Natural killer cell (primary cell): ENCODE measurements around the gene TUB. TPM values are rescaled to one million over a fixed set of nuclear protein-coding genes. Genes with fewer than 3 reads are reported as not detected.

ENCODE experiments used
- ATAC-seq, 3 donors: fragments of 150-1000 bp in 2 of 3; fragments of 200-7000 bp in 1 of 3; cut with Tn5 transposase; 1 replicate in 1 of 3; 2 replicates in 2 of 3; pipeline ENCODE4 v1.10.0; 2021; ENCODE audit warnings: mild to moderate bottlenecking in 2 of 3, moderate library complexity in 2 of 3
- DNase-seq, 2 donors: peaks; one replicate each; pipeline versions ENCODE4 v3.0.0 to v3.0.0-alpha.2; 2013 to 2021; ENCODE audit warnings: mixed read lengths in 1 of 2
- H3K27ac ChIP-seq: one replicate; pipeline ENCODE4 v1.5.1; 2013; ENCODE audit warnings: mild to moderate bottlenecking, low read length
- H3K27me3 ChIP-seq: one replicate; pipeline ENCODE4 v1.6.1; 2013; ENCODE audit warnings: low read length; ENCODE audit not compliant: control insufficient read depth, insufficient read depth
- H3K36me3 ChIP-seq: one replicate; pipeline ENCODE4 v1.6.1; 2013; ENCODE audit warnings: low read length; ENCODE audit not compliant: control insufficient read depth, insufficient read depth
- H3K4me1 ChIP-seq: one replicate; pipeline ENCODE4 v1.6.1; 2013; ENCODE audit warnings: low read length; ENCODE audit not compliant: control insufficient read depth, insufficient read depth
- H3K4me3 ChIP-seq: one replicate; pipeline ENCODE4 v1.5.1; 2013; ENCODE audit warnings: low read length
- H3K9me3 ChIP-seq: one replicate; pipeline ENCODE4 v1.6.1; 2013; ENCODE audit warnings: low read length; ENCODE audit not compliant: control insufficient read depth, insufficient read depth
- H3K27ac Mint-ChIP-seq, 2 donors: one replicate each; pipeline ENCODE4 v1.8.0; 2022; ENCODE audit warnings: mild to moderate bottlenecking in 2 of 2, mixed read lengths in 2 of 2, moderate library complexity in 1 of 2
- H3K27me3 Mint-ChIP-seq, 2 donors: one replicate each; pipeline ENCODE4 v1.8.0; 2022; ENCODE audit warnings: low read depth in 2 of 2, mixed read lengths in 2 of 2
- H3K36me3 Mint-ChIP-seq: one replicate; pipeline ENCODE4 v1.8.0; 2022; ENCODE audit warnings: mixed read lengths
- H3K4me1 Mint-ChIP-seq, 2 donors: one replicate each; pipeline ENCODE4 v1.8.0; 2022; ENCODE audit warnings: mixed read lengths in 2 of 2
- H3K4me3 Mint-ChIP-seq: one replicate; pipeline ENCODE4 v1.8.0; 2022; ENCODE audit warnings: mild to moderate bottlenecking, moderate library complexity, mixed read lengths
- H3K9me3 Mint-ChIP-seq, 2 donors: one replicate each; pipeline ENCODE4 v1.8.0; 2022; ENCODE audit warnings: mixed read lengths in 2 of 2
- CTCF ChIP-seq: fragments of 200-600 bp; IDR thresholded peaks from one replicate; pipeline ENCODE4 v1.8.0; 2022; ENCODE audit warnings: antibody characterized with exemption
- whole genome bisulfite sequencing: methylation state at CpG from one replicate; pipeline ENCODE4 v1.1.7; 2013; ENCODE audit warnings: missing lambda C conversion rate; ENCODE audit not compliant: insufficient coverage; 5-methylcytosine and 5-hydroxymethylcytosine counted together
- intact Hi-C: fragments of 100-400 bp; cut with micrococcal nuclease; formaldehyde crosslinking; loops from one replicate; pipeline ENCODE4 v1.14.2; 2022
- total RNA-seq, 4 donors: library from RNA; stranded (reverse); fragments of 120-200 nt in 1 of 4; gene quantifications; one replicate each; pipeline versions ENCODE4 v1.2.3 to v1.2.4, GENCODE V29; 2013 to 2022

The TUB gene
- not detected for total RNA-seq
- 0.09 TPM for total RNA-seq (2013)

- Histone ChIP-seq H3K4me3 (no peak within 1 kb of the TSS), H3K27me3 (peaks cover 15% of the 10 kb centered on the region), H3K36me3 (no peaks in the 10 kb centered on the region), H3K4me1 (peaks cover 5% of the 10 kb centered on the region), H3K9me3 (no peaks in the 10 kb centered on the region), H3K27ac (no peak within 1 kb of the TSS)
- DNase-seq (peak in 1 of 2 donors; percentile 15), ATAC-seq (peak in 1 of 3 donors; percentile 32)
- TF ChIP-seq CTCF: no peak
- no peaks in the 10 kb centered on the region for H3K9me3 Mint-ChIP-seq
- peak within 1 kb of the TSS; percentile 56 for H3K4me3 Mint-ChIP-seq
- intact Hi-C loops: no loop called here
- H3K4me1 Mint-ChIP-seq: no peaks in the 10 kb centered on the region
- H3K36me3 Mint-ChIP-seq: no peaks in the 10 kb centered on the region
- 2% methylated on average over 104 of the region's 104 CpGs for WGBS
- H3K27me3 Mint-ChIP-seq: peaks cover 36 to 51% of the 10 kb centered on the region in 2 donors
- no peak within 1 kb of the TSS for H3K27ac Mint-ChIP-seq
Measured at GRCh38 chr11:8080674-8081590, at the start of gene TUB. Gene TUB (plus strand): TSS chr11:8081211. CDS start chr11:8081511, 300 bp downstream.

GRCh38 chr11:8031248-8032115 lies 49.5 kb upstream of the TUB start:
- intact Hi-C loops: loop anchor here (2.0 kb wide), 1 partner anchor 535 kb away; no protein-coding TSS in a partner anchor
- TF ChIP-seq CTCF: no peak
- Mint-ChIP-seq H3K9me3 (no peaks in the 10 kb centered on the region), H3K36me3 (no peaks in the 10 kb centered on the region), H3K27ac (no peak overlapping the region), H3K4me3 (no peak overlapping the region), H3K27me3 (peaks cover 21 to 39% of the 10 kb centered on the region in 2 donors), H3K4me1 (peaks cover 7 to 9% of the 10 kb centered on the region in 2 donors)
- peaks cover 9% of the 10 kb centered on the region for H3K4me1 ChIP-seq
- peaks cover 2% of the 10 kb centered on the region for H3K27me3 ChIP-seq
- DNase-seq: no peak
- ATAC-seq: no peak
- WGBS: 77% methylated on average over 32 of the region's 32 CpGs
- no peaks in the 10 kb centered on the region for H3K36me3 ChIP-seq
- no peaks in the 10 kb centered on the region for H3K9me3 ChIP-seq
- H3K4me3 ChIP-seq: no peak overlapping the region
- no peak overlapping the region for H3K27ac ChIP-seq

GRCh38 chr11:8032122-8032521 lies 48.9 kb upstream of the TUB start:
- DNase-seq (no peak), ATAC-seq (no peak)
- H3K9me3 Mint-ChIP-seq: no peaks in the 10 kb centered on the region
- WGBS: 87% methylated on average over 10 of the region's 10 CpGs
- no peak overlapping the region for H3K27ac Mint-ChIP-seq
- peaks cover 21 to 39% of the 10 kb centered on the region in 2 donors for H3K27me3 Mint-ChIP-seq
- H3K4me1 Mint-ChIP-seq: peaks cover 7 to 9% of the 10 kb centered on the region in 2 donors
- no peak overlapping the region for H3K4me3 ChIP-seq
- intact Hi-C loops: loop anchor here (2.0 kb wide), 1 partner anchor 535 kb away; no protein-coding TSS in a partner anchor
- no peaks in the 10 kb centered on the region for H3K9me3 ChIP-seq
- no peak overlapping the region for H3K27ac ChIP-seq
- H3K27me3 ChIP-seq: peaks cover 2% of the 10 kb centered on the region
- no peak overlapping the region for H3K4me3 Mint-ChIP-seq
- no peaks in the 10 kb centered on the region for H3K36me3 Mint-ChIP-seq
- no peak for TF ChIP-seq CTCF
- H3K4me1 ChIP-seq: peaks cover 9% of the 10 kb centered on the region
- no peaks in the 10 kb centered on the region for H3K36me3 ChIP-seq
